ENCODE results near the gene RPS21.

- TF ChIP-seq CTCF (IDR thresholded peaks at IDR 0.05) (no peak), ZFX (IDR thresholded peaks at IDR 0.05; ENCODE audit: borderline replicate concordance) (no peak)
Measured at GRCh38 chr20:62421716-62421990, 34.8 kb downstream of the RPS21 start.
